Naive thymus-derived CD4-positive, alpha-beta T cell (primary cell): ENCODE results near the gene B4GALNT3. TPM values are rescaled to one million over a fixed set of nuclear protein-coding genes. Genes with fewer than 3 reads are reported as not detected.
"Not testable (repeated sequence)": the region's sequence is repeated elsewhere in the genome, so short reads cannot be mapped to it uniquely, and the experiment has no call there.

Source experiments
- ATAC-seq: fragments of 150-1000 bp; cut with Tn5 transposase; 2 replicates; pipeline ENCODE4 v1.10.0; 2021; ENCODE audit warnings: mild to moderate bottlenecking, moderate library complexity
- CTCF ChIA-PET: fragments of 350-600 bp; sonication (Branson Sonifier 250); formaldehyde crosslinking; loops from one replicate; lab custom pipeline; 2021; ENCODE audit warnings: antibody characterized with exemption; lab: Charles Lee
- POLR2A ChIA-PET: fragments of 350-600 bp; sonication (Branson Sonifier 250); formaldehyde crosslinking; loops from one replicate; lab custom pipeline; 2021; ENCODE audit warnings: antibody characterized with exemption, inconsistent platforms; lab: Charles Lee
- DNase-seq, 9 donors: peaks; one replicate each; pipeline versions ENCODE4 v3.0.0 to v3.0.0-alpha.2; 2020 to 2022; ENCODE audit warnings: mixed read lengths in 1 of 9
- H3K27ac ChIP-seq: one replicate; pipeline ENCODE4 v1.7.0; 2013; ENCODE audit warnings: mild to moderate bottlenecking, low read depth, low read length, moderate library complexity
- H3K27me3 ChIP-seq, 2 donors: one replicate each; pipeline ENCODE4 v1.7.0; 2013; ENCODE audit warnings: low read length in 2 of 2, mild to moderate bottlenecking in 2 of 2, moderate library complexity in 2 of 2; ENCODE audit not compliant: control insufficient read depth in 2 of 2, insufficient read depth in 2 of 2
- H3K36me3 ChIP-seq, 3 experiments: 1 replicate in 2 of 3; 2 replicates in 1 of 3; pipeline ENCODE4 v1.7.0; 2013; ENCODE audit warnings: low read length in 3 of 3, mild to moderate bottlenecking in 3 of 3, moderate library complexity in 1 of 3; ENCODE audit not compliant: insufficient read depth in 3 of 3, control insufficient read depth in 2 of 3
- H3K4me1 ChIP-seq, 2 donors: one replicate each; pipeline ENCODE4 v1.7.0; 2013; ENCODE audit warnings: low read length in 2 of 2, mild to moderate bottlenecking in 2 of 2, moderate library complexity in 1 of 2; ENCODE audit not compliant: control insufficient read depth in 2 of 2, insufficient read depth in 2 of 2
- H3K4me3 ChIP-seq: 2 replicates; pipeline ENCODE4 v1.7.0; 2013; ENCODE audit warnings: mild to moderate bottlenecking, low read length
- H3K9me3 ChIP-seq, 3 experiments: 1 replicate in 2 of 3; 2 replicates in 1 of 3; pipeline ENCODE4 v1.7.0; 2013; ENCODE audit warnings: low read length in 3 of 3; ENCODE audit not compliant: control insufficient read depth in 2 of 3
- H3K27ac Mint-ChIP-seq, 9 donors: one replicate each; pipeline ENCODE4 v1.8.0; 2020 to 2022; ENCODE audit warnings: mixed read lengths in 9 of 9, mild to moderate bottlenecking in 8 of 9, moderate library complexity in 5 of 9, inconsistent platforms in 2 of 9
- H3K27me3 Mint-ChIP-seq, 5 donors: one replicate each; pipeline ENCODE4 v1.8.0; 2021 to 2022; ENCODE audit warnings: mixed read lengths in 5 of 5, mild to moderate bottlenecking in 1 of 5
- H3K36me3 Mint-ChIP-seq, 5 donors: one replicate each; pipeline ENCODE4 v1.8.0; 2020 to 2022; ENCODE audit warnings: mixed read lengths in 5 of 5, mild to moderate bottlenecking in 3 of 5, inconsistent platforms in 1 of 5
- H3K4me1 Mint-ChIP-seq, 7 donors: one replicate each; pipeline ENCODE4 v1.8.0; 2020 to 2022; ENCODE audit warnings: mixed read lengths in 7 of 7, mild to moderate bottlenecking in 3 of 7, inconsistent platforms in 1 of 7
- H3K4me3 Mint-ChIP-seq, 10 donors: one replicate each; pipeline ENCODE4 v1.8.0; 2020 to 2022; ENCODE audit warnings: mild to moderate bottlenecking in 10 of 10, mixed read lengths in 10 of 10, moderate library complexity in 6 of 10, inconsistent platforms in 2 of 10
- H3K9me3 Mint-ChIP-seq, 11 donors: one replicate each; pipeline ENCODE4 v1.8.0; 2020 to 2022; ENCODE audit warnings: mixed read lengths in 11 of 11, mild to moderate bottlenecking in 4 of 11, inconsistent platforms in 1 of 11, moderate library complexity in 1 of 11
- intact Hi-C, 2 donors: fragments of 100-400 bp; cut with micrococcal nuclease; formaldehyde crosslinking; loops; one replicate each; pipeline ENCODE4 v1.15.1; 2023
- polyA plus RNA-seq, 2 donors: library from polyadenylated mRNA; unstranded; fragments of 300-500 nt; fragmentation: Illumina TruSeq; gene quantifications; one replicate each; pipeline ENCODE4 v1.2.3, GENCODE V29; 2021
- total RNA-seq, 6 experiments: library from RNA in 5 of 6; stranded (reverse) in 5 of 6; gene quantifications; 1 replicate in 5 of 6; 2 replicates in 1 of 6; pipeline ENCODE4 v1.2.3 and lab custom pipeline; 2021 to 2026

B4GALNT3 gene
- total RNA-seq (10 to 100 TPM in 1 of 5 experiments, 1 to 10 TPM in 3, under 1 TPM in 1; 0.49 to 12.2 (median 1.3) TPM), polyA plus RNA-seq (1 to 10 TPM in 1 of 2 donors, under 1 TPM in 1; 0.21 to 1.6 TPM), total RNA-seq (lab: John Stamatoyannopoulos, UW) (3.4 reads per million, percentile 18 among the genes with 10 or more reads in this experiment)

GRCh38 chr12:459430-460258 is at the start of gene B4GALNT3:
B4GALNT3 (plus strand) TSS chr12:459939; CDS start chr12:460377, 438 bp downstream.
- Histone ChIP-seq H3K36me3 (no peaks in the 10 kb centered on the region), H3K27ac (no peak within 1 kb of the TSS), H3K9me3 (no peaks in the 10 kb centered on the region), H3K4me3 (peak within 1 kb of the TSS; percentile 72), H3K27me3 (no peaks in the 10 kb centered on the region), H3K4me1 (peaks cover 9 to 13% of the 10 kb centered on the region in 2 donors)
- peak in 7 of 9 donors; percentile 17 to 40 (median 27) for DNase-seq
- peak; percentile 80 for ATAC-seq
- peaks cover 5 to 83% (median 14%) of the 10 kb centered on the region in 5 donors for H3K27me3 Mint-ChIP-seq
- H3K4me3 Mint-ChIP-seq: peak within 1 kb of the TSS; percentile 82 to 90 (median 86)
- peak within 1 kb of the TSS in 2 of 9 donors; percentile 43 to 48 for H3K27ac Mint-ChIP-seq
- ChIA-PET CTCF (interaction anchor here (0.6 kb wide), 1 partner anchor 7 kb away, joined by 3 read pairs; no protein-coding TSS in a partner anchor), POLR2A (no interaction called here)
- intact Hi-C loops: loop anchor here in 1 of 2 donors (5.0 kb wide), 2 partner anchors 358 to 1133 kb away; partner anchors contain the start of gene FBXL14
- peaks cover 8 to 31% (median 18%) of the 10 kb centered on the region in 7 donors for H3K4me1 Mint-ChIP-seq
- no peaks in the 10 kb centered on the region for H3K36me3 Mint-ChIP-seq
- H3K9me3 Mint-ChIP-seq: peaks cover 0 to 2% (median 0%) of the 10 kb centered on the region in 11 donors

- intact Hi-C loops: no loop called here
- Mint-ChIP-seq H3K36me3 (peaks cover 9 to 53% (median 35%) of the 10 kb centered on the region in 5 donors), H3K4me3 (no peak overlapping the region), H3K4me1 (peaks cover 0 to 4% (median 0%) of the 10 kb centered on the region in 7 donors), H3K27me3 (no peaks in the 10 kb centered on the region), H3K27ac (no peak overlapping the region), H3K9me3 (no peaks in the 10 kb centered on the region)
- Histone ChIP-seq H3K9me3 (no peaks in the 10 kb centered on the region), H3K4me1 (no peaks in the 10 kb centered on the region), H3K36me3 (peaks cover 0 to 48% (median 4%) of the 10 kb centered on the region in 3 experiments), H3K4me3 (no peak overlapping the region), H3K27me3 (no peaks in the 10 kb centered on the region), H3K27ac (no peak overlapping the region)
- DNase-seq: no peak
- ChIA-PET POLR2A (no interaction called here), CTCF (no interaction called here)
- ATAC-seq: no peak
Measured at GRCh38 chr12:414859-415258, 44.9 kb upstream of the B4GALNT3 start.

- Mint-ChIP-seq H3K4me1 (peaks cover 0 to 4% (median 0%) of the 10 kb centered on the region in 7 donors), H3K36me3 (peaks cover 9 to 45% (median 23%) of the 10 kb centered on the region in 5 donors), H3K27ac (no peak overlapping the region), H3K27me3 (no peaks in the 10 kb centered on the region), H3K9me3 (no peaks in the 10 kb centered on the region), H3K4me3 (no peak overlapping the region)
- H3K4me3 ChIP-seq: no peak overlapping the region
- peaks cover 0 to 38% (median 4%) of the 10 kb centered on the region in 3 experiments for H3K36me3 ChIP-seq
- no peaks in the 10 kb centered on the region for H3K27me3 ChIP-seq
- H3K27ac ChIP-seq: no peak overlapping the region
- ChIA-PET CTCF (no interaction called here), POLR2A (no interaction called here)
- ATAC-seq (no peak), DNase-seq (no peak)
- intact Hi-C loops: no loop called here
- H3K9me3 ChIP-seq: no peaks in the 10 kb centered on the region
- H3K4me1 ChIP-seq: no peaks in the 10 kb centered on the region
Measured at GRCh38 chr12:418432-418831, 41.3 kb upstream of the B4GALNT3 start.

GRCh38 chr12:422526-422925 is 37.2 kb upstream of the B4GALNT3 start:
- no peak overlapping the region for H3K4me3 ChIP-seq
- POLR2A ChIA-PET: no interaction called here
- Mint-ChIP-seq H3K4me1 (no peaks in the 10 kb centered on the region), H3K27me3 (no peaks in the 10 kb centered on the region), H3K9me3 (no peaks in the 10 kb centered on the region), H3K27ac (peak overlapping the region in 1 of 9 donors; percentile 33), H3K4me3 (no peak overlapping the region), H3K36me3 (peaks cover 1 to 40% (median 7%) of the 10 kb centered on the region in 5 donors)
- no peaks in the 10 kb centered on the region for H3K27me3 ChIP-seq
- peaks cover 0 to 21% (median 8%) of the 10 kb centered on the region in 3 experiments for H3K36me3 ChIP-seq
- H3K27ac ChIP-seq: no peak overlapping the region
- no peaks in the 10 kb centered on the region for H3K4me1 ChIP-seq
- no peaks in the 10 kb centered on the region for H3K9me3 ChIP-seq
- CTCF ChIA-PET: interaction anchor here (0.6 kb wide), 1 partner anchor 114 kb away, joined by 3 read pairs; no protein-coding TSS in a partner anchor
- ATAC-seq (no peak), DNase-seq (no peak)
- intact Hi-C loops: no loop called here

GRCh38 chr12:435737-436136 is 24.0 kb upstream of the B4GALNT3 start:
- H3K36me3 Mint-ChIP-seq: peaks cover 5 to 64% (median 32%) of the 10 kb centered on the region in 5 donors
- CTCF ChIA-PET: not testable (repeated sequence)
- H3K36me3 ChIP-seq: peaks cover 0 to 51% (median 19%) of the 10 kb centered on the region in 3 experiments

DNA sequence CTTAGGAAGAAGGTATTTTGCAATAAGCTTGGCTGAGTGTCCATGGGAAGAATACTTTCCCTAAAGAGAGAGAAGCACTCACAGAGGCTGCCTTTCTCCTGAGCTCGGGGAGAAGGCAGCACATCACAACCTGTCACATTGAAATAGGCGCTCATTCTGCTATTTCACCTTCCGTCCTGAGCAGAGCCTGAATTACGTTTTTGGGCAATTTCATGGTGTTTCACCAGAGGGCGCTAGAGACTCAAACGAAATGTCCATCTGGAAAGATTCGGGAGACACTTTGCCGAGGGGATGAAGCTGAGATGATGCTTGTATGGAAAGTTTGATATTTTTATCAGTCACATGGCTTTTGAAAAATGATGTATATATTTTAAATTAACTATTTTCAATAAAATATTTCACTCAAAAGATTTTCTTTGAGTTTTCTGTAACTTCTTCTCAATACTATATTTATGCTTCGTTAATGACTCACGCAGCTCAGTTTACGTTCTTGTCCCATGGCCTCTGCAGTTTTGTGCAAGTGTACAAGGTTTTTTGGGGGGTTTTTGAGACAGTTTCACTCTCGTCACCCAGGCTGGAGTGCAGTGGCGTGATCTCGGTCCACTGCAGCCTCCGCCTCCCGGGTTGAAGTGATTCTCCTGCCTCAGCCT is 17.4 kb upstream of the B4GALNT3 start:
- H3K4me3 ChIP-seq: no peak overlapping the region
- no peaks in the 10 kb centered on the region for H3K4me1 ChIP-seq
- no peaks in the 10 kb centered on the region for H3K9me3 ChIP-seq
- ATAC-seq (peak; percentile 45), DNase-seq (peak in 7 of 9 donors; percentile 24 to 46 (median 38))
- POLR2A ChIA-PET: interaction anchor here (0.6 kb wide), 1 partner anchor 88 kb away, joined by 4 read pairs; no protein-coding TSS in a partner anchor
- intact Hi-C loops: loop anchor here (1.0 to 2.0 kb wide), 2 partner anchors 104 to 105 kb away; no protein-coding TSS in a partner anchor
- no peak overlapping the region for H3K4me3 Mint-ChIP-seq
- no peaks in the 10 kb centered on the region for H3K4me1 Mint-ChIP-seq
- peaks cover 0 to 9% (median 8%) of the 10 kb centered on the region in 3 experiments for H3K36me3 ChIP-seq
- H3K27ac ChIP-seq: no peak overlapping the region
- peaks cover 3 to 29% (median 11%) of the 10 kb centered on the region in 5 donors for H3K36me3 Mint-ChIP-seq
- CTCF ChIA-PET: interaction anchor here (0.6 to 3.6 kb wide), 9 partner anchors 8 to 741 kb away, joined by 3 to 39 read pairs (median 4); no protein-coding TSS in a partner anchor
- H3K27ac Mint-ChIP-seq: no peak overlapping the region
- no peaks in the 10 kb centered on the region for H3K9me3 Mint-ChIP-seq
- H3K27me3 Mint-ChIP-seq: peaks cover 0 to 4% (median 0%) of the 10 kb centered on the region in 5 donors
- no peaks in the 10 kb centered on the region for H3K27me3 ChIP-seq

More at GRCh38 chr12:435737-436136, 24.0 kb upstream of the B4GALNT3 start:
- intact Hi-C loops, H3K4me3 ChIP-seq, H3K27me3 Mint-ChIP-seq, H3K9me3 ChIP-seq, H3K4me3 Mint-ChIP-seq, H3K27ac ChIP-seq, H3K4me1 Mint-ChIP-seq, DNase-seq, H3K27me3 ChIP-seq, ATAC-seq, H3K9me3 Mint-ChIP-seq, H3K4me1 ChIP-seq, H3K27ac Mint-ChIP-seq: not testable (repeated sequence)
- POLR2A ChIA-PET: interaction anchor here (0.6 kb wide), 1 partner anchor 1158 kb away, joined by 3 read pairs; no protein-coding TSS in a partner anchor
